ENCODE data around the gene SAP30L.

SAP30L gene

DNA sequence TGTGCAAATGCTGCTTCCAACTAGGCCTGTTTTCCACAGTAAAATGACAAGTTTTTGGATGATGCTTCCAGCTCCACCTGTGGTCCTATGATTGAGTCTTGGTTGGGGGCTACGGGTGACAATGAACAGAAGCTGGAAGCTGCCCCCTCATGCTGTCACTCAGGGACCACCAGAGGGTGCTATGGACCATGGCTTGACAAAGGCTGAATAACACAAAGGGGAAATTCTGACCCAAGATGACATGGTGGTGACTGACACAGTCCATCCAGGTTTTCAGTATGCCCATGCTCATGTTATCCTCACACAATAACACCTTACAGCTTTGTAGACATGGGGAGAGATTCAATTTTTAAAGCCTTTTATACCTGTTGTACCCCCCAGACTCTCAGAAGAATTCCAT is 23.9 kb upstream of the SAP30L start:
- DNase-seq (ENCODE audit: low spot score), result no peak

- no peak for DNase-seq (ENCODE audit: low spot score)
Observed at GRCh38 chr5:154422298-154422697, 23.5 kb upstream of the SAP30L start.

DNA sequence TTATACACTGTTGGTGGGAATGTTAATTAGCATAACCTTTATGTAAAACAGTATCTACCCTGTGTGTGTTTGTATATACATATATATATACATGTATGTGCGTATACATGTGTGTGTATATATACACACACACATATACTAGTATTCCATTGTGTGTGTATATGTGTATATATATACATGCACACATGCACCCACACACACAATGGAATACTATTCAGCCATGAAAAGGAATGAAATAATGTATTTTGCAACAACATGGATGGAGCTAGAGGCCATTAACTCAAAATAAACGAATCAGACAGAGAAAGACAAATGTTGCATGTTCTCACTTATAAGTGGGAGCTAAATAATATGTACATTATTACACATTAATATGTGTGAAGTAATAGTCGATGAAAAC is 17.6 kb upstream of the SAP30L start:
- DNase-seq (ENCODE audit: low spot score), result no peak

- DNase-seq (ENCODE audit: low spot score), result no peak
Observed at GRCh38 chr5:154429341-154429740, 16.5 kb upstream of the SAP30L start.

DNA sequence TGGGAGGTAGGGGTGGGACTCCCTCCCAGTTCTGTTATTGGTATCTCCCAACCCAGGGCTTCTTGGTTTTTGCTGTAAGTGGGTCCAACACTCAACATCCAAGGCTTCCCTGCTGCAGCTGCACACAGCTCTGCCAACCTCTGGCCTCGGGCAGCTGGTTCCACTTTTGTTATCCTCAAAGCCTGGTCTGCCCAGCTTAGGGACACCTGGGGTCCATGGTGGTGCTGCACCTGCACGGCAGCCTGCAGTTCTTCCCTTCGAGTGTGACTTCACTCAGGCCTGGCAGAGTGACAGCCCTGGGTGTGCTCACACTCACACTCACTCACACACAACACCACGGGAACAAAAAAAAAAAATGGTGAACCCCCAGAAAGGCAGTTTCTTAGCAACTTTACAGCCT is 15.3 kb upstream of the SAP30L start:
- DNase-seq (ENCODE audit: low spot score), result no peak

DNA sequence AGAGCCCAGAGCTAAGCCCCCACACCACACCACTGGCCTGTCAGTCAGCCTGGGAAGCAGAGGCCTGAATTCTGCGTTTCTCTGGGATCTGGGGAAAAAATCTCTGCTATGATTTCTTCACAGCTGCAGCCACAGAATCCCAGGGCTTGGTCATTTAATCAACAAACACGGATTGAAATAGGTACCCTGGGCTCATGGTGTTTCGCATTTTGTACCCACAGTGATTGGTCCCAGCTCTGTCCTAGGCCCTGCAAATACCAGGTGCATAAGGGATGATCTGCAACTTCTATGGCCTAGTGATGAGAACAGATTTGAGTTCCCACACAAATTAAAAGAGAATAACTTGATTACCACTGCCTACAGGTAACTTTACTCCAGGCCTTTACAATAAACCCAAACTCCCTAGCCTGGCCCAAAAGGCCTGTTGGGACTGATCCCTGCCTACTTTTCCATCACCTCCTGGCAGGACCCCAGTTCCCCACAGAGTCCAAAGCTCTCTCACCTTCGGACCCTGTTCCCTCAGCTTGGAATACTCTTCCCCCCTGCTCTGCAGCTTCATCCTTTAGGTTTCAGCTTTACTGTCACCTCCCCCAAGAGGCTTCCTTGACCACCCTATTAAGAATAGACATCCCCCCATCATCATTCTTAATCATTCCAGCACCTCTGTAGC is 14.7 kb upstream of the SAP30L start:
- no peak for DNase-seq (ENCODE audit: low spot score)

- no peak for DNase-seq (ENCODE audit: low spot score)
Observed at GRCh38 chr5:154435226-154435625, 10.6 kb upstream of the SAP30L start.

DNA sequence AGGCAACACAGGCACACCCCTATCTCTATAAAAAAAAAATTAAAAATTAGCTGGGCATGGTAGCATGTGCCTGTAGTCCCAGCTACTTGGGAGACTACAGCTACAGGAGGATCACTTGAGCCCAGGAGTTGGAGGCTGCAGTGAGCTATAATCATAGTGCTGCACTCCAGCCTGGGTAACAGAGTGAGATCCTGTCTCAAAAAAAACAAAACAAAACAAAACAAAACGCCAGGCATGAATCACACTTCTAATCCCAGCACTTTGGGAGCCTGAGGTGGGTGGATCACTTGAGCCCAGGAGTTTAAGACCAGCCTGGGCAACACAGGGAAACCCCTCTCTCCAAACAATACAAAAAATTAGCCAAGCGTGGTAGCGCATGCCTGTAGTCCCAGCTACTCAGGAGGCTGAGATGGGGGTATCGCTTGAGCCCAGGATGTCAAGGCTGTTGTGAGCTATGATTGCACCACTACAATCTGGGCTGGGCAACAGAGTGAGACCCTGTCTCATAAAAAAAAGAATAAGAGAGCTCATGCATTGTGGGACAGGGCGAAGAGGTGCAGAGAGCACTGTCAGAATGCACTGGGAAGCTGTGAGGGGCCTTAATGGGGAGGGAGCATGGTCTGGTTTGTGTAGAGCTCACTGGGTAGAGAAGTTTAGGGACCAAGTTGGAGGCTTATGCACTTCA is 8.4 kb upstream of the SAP30L start:
- DNase-seq (ENCODE audit: low spot score), result no peak

GRCh38 chr5:154440540-154440939 is 5.3 kb upstream of the SAP30L start:
- DNase-seq (ENCODE audit: low spot score), result no peak

GRCh38 chr5:154442801-154443200 is 3.0 kb upstream of the SAP30L start:
- DNase-seq (ENCODE audit: low spot score), result no peak

GRCh38 chr5:154444556-154445421 is 1.0 kb upstream of the SAP30L start:
- peak; percentile 29 for DNase-seq (ENCODE audit: low spot score)

GRCh38 chr5:154446195-154447088 is 645 bp downstream of the SAP30L start:
- peak; percentile 80 for DNase-seq (ENCODE audit: low spot score)

DNA sequence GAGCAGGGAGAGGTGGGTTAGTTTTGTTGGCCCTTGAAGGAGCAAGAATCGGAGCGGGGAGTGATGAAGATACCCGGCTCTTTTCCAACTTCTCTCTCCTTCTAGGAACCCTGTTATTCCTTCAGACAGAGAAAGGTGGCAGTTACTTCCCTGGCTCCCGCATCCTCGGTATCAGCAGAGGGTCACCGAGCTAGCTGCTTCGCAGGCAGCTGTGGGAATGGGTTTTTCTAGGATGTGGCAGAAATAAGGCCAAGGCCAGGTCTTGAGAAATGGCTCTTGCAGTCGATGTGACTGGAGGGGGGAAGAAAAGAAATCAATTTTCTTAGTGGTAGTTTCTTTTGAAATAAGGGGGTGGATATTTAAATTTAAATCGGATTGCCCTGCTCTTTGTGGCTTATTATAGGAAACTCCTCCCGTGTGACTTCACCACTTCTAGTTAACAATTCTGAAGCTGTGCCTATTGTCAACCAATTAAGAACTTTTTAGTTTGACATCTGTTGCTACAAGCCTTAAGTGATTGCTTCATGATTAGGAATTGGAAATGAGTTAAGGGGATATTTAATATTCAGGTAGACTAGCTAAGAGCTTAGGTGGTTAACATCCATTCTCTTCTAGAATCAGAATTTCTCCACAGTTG is 1.4 kb downstream of the SAP30L start:
- no peak for DNase-seq (ENCODE audit: low spot score)

- DNase-seq (ENCODE audit: low spot score), result peak; percentile 10
Observed at GRCh38 chr5:154449786-154450185, 4.0 kb downstream of the SAP30L start.

DNA sequence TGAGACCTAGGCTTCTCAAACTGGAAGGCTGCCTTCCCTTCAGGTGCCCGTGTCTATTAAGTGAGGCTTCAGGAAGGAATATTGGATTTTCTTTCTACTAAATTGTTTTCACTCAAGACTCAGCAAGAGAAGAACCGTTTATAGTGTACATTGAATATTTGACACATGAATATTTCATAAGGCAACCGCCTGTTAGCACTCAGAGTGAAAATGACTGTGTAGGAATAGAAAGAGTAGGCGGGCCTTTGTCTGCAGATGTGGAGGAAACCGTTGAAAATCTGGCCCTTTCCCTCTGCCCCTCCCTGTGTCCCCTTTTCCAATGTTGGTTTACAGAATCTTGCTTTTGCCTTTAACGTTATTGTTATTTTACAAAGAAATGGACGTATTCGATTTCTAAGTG is 6.2 kb downstream of the SAP30L start:
- no peak for DNase-seq (ENCODE audit: low spot score)

GRCh38 chr5:154455585-154455984 is 9.8 kb downstream of the SAP30L start:
- DNase-seq (ENCODE audit: low spot score), result no peak

DNA sequence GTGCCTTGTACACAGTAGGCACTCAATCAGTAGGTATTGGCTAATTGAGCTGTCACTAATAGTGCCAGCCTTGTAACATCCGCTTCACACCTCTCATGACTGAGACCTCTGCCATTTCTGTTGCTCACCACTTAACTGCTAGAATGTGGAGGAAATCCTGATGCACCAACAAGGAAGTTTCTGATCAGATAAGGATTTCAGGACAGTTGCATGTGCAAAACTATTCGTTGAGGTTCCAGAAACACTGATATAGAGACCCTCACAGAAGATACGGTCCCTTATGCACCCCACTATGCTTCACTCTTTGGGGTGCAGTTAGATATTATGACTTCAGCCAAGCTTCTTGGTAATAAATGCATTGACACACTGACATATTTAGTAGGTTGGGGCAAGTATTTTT is 10.7 kb downstream of the SAP30L start:
- DNase-seq (ENCODE audit: low spot score), result no peak

- DNase-seq (ENCODE audit: low spot score), result no peak
Observed at GRCh38 chr5:154459015-154459414, 13.2 kb downstream of the SAP30L start.

GRCh38 chr5:154460172-154460571 is 14.4 kb downstream of the SAP30L start:
- DNase-seq (ENCODE audit: low spot score), result no peak

DNA sequence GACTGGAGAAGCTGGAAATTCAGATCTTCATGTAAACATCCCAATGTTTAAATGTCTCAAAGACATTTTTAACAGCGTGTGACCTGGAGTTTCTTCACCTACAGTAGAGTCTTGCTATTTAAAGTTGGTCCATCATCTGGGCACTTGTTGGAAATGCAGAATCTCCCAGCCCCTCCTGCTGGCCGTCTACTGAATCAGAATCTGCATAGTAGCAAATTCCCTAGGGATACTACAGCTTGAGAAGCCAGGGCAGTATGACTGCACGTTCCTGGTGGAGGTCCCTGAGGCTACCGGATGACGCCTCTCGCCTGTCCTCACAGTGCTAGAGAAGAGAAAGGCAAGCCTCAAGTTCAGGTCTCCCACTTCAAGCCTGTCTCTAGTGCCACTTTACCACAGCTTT is 15.7 kb downstream of the SAP30L start:
- DNase-seq (ENCODE audit: low spot score), result no peak

DNA sequence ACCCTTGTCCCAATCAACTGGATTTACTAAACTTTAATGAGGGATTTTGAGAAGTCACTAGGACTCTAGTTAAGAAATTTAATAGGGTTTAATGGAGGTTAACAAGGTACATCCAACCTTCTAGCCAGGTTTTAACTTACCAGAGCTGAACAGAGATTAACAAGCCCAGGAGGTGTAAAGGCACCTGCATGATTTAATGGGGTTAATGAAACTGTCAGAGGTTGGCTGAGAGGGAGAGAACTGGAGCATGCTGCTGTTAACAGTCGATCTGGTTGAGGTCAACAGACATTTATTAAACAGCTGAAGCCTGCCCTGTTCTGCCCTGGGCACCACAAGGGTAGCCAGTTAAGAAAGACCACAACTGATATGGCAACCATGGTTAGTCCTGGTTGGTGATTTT is 18.6 kb downstream of the SAP30L start:
- DNase-seq (ENCODE audit: low spot score), result no peak

GRCh38 chr5:154465169-154465568 is 19.4 kb downstream of the SAP30L start:
- DNase-seq (ENCODE audit: low spot score), result no peak

Measured in AG08396 (cell line).